GM19035 (cell line): ENCODE results near the gene SMPDL3B.

Experiments
- ATAC-seq: cut with Tn5 transposase; IDR thresholded peaks from one replicate; pipeline ENCODE4 v1.9.1; 2021; ENCODE audit not compliant: unreplicated experiment

The SMPDL3B gene, protein sequence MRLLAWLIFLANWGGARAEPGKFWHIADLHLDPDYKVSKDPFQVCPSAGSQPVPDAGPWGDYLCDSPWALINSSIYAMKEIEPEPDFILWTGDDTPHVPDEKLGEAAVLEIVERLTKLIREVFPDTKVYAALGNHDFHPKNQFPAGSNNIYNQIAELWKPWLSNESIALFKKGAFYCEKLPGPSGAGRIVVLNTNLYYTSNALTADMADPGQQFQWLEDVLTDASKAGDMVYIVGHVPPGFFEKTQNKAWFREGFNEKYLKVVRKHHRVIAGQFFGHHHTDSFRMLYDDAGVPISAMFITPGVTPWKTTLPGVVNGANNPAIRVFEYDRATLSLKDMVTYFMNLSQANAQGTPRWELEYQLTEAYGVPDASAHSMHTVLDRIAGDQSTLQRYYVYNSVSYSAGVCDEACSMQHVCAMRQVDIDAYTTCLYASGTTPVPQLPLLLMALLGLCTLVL

DNA sequence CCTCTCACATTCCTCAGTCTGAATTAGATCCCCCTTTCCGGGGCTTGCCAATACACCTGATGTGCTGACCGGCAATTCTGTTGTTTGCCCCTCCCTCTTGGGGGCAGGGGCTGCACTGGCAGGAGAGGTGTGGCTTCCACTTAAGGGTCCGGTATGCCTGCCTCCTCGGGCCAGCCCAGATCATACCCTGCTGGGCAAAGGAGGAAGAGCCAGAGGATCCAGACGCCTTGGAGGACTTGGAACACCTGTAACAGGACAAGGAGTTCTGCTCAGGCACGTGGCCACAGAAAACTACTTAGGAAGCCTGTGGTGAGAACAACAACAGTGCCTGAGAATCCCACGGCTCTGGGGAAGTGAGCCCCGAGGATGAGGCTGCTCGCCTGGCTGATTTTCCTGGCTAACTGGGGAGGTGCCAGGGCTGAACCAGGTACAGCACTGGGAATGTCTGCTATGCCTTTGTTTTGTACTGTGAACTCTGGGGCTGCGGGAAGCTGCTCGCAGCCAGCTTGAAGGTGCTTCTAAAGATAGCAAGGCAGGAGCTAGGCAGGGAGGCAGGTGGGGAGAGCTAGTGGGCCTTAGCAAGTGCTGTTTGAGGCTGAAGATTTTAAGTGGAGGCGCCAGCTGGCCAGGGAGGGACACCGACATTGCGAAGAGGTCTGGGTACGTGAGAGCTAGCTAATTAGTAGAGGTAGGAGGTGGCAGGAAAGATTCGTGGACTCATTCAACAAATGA, at the start of gene SMPDL3B:
TSS of gene SMPDL3B (plus strand) at position 183 of the 732 bp plus-strand sequence. CDS start at position 367, 184 bp downstream.
- no peak for ATAC-seq

DNA sequence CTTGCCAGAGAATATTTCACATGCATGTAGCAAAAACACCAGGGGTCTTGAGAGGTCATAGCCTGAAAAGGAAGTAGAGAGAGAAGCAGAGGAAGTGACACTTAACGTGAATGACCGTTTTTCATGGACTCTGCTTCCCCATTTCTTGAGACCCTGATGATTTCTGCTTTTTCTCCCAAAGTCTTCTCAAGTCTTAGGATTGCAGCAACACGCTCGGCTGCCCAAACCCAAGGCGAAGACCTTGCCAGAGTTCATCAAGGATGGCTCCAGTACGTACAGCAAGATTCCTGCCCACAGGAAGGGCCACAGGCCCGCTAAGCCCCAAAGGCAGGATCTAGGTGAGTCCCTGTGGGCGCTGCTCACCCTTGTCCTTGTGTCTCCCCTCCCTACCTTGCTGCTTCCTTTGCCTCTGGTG, 49.7 kb upstream of the SMPDL3B start:
- ATAC-seq, result no peak

DNA sequence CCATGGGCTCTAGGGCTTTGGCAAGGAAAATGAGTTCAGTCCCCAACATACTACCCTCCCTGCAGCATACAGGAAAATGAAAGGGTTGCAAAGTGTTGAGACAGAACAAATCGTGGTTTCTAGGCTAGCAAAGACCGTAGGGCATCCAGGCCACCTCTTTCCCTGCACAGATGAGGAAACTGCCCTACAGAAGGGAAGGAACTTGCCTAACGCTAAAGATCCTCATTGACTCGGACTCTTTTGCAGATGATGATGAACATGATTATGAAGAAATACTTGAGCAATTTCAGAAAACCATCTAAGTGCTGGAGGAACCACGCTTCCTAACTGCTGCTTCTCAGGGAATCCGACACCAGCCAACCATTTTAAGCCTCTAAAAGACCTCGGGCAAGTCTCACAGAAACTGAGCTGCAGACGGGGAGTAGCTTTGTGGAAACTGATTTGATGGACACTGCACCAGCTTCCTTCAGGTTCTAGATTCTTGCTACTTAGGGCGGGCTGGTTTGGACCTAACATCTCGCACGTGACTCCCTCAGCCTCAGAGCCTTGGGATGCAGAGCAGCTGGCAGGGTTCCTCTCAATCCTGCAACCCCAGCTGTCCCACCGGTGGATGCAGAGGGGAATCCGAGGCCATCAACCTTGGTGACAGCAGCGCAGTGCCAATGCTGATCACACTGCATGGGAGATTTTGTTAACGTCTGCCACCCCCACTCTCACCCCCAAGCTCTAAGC, 49.0 kb upstream of the SMPDL3B start:
- no peak for ATAC-seq

GRCh38 chr1:27886353-27886679, 48.5 kb upstream of the SMPDL3B start:
- ATAC-seq, result no peak

- ATAC-seq, result no peak
Observed at GRCh38 chr1:27886744-27887143, 48.1 kb upstream of the SMPDL3B start.

GRCh38 chr1:27887215-27888021, 47.4 kb upstream of the SMPDL3B start:
- ATAC-seq, result no peak

DNA sequence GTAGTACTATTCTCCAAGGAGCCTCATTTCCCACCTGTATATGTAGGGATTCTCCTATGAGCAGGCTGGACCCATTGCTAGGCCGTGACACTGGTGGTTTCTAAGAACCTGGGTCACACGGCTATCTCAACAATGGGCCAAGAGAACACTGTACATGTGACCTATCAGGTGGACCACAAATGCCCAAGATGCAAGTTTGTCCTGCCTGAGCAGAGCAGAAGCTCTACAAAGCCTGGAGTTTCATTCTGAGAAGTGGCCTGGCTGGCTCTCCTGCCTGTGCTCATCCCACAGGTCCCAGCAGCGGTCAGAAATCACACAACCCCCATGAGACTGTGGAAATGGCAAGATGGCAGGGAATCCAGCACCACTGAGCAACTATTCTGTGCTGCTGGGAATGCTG, 45.3 kb upstream of the SMPDL3B start:
- no peak for ATAC-seq

DNA sequence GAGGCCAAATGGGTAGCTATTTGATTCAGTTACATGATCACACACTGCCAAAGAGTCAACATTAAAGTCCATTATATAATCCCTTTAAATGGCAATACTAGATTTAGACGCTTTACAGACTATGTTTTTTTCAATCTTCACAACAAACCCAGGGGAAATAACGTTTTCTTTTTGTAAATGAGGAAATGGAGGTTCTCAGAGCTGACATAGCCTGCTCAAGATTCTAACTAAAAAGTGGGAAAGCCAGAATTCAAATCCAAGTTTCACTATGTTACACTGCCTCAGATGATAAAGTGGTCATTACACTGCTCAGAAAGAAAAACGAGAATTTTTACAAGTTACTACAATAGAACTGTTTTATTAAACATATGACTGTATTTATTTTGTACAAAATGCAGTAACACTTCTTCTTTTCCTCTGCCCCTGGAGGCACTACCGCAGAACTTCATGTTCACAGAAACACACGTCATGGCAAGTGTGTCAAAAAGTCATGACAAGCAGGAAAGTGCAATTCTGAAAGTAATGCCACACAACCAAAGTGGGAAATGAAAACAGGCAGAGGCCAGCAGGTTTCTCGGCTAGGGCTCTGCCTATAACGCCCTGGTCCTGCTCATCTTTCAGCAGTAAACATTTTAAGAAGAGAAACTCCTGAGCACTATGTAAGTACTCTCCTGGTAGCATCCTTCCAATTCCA, 43.5 kb upstream of the SMPDL3B start:
- no peak for ATAC-seq

- no peak for ATAC-seq
Observed at GRCh38 chr1:27894521-27894920, 40.3 kb upstream of the SMPDL3B start.

GRCh38 chr1:27906759-27907158, 28.0 kb upstream of the SMPDL3B start:
- no peak for ATAC-seq

DNA sequence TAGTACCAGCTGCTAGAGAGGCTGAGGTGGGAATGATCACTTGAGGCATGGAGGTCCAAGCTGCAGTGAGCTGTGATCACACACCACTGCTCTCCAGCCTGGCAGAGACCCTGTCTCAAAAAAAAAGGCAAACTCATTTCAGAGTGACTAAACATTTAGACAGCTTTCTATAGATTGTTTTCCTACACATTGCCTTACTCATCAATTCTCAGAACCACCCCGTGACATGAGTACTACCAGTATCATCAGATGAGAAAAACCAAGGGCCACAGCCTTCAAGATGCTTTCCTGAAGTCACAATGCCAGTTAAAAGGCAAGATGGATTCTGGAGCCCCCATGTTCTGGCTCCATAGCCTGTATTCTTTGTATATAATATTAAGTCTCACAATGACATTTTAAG, 22.4 kb upstream of the SMPDL3B start:
- no peak for ATAC-seq

DNA sequence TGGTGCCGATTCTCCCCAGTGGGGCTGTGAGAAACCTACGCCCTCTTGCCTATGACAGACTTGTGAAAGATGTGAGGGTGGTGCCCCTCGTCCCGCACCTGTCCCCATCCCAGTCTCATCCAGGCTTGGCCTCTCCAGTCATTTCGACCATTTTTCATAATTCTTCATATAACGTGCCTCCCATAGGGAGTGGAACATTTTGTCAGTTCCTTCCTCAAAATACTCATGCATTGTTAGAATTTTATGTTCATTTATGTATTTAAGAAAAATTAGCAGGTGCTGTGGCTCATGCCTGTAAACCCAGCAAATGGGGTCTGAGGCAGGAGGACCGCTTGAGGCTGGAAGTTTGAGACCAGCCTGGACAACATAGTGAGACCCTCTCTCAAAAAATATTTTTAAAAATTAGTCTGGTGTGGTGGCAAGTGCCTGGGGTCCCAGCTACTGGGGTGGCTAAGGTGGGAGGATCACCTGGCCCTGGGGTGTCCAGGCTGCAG, 19.7 kb upstream of the SMPDL3B start:
- ATAC-seq, result no peak

DNA sequence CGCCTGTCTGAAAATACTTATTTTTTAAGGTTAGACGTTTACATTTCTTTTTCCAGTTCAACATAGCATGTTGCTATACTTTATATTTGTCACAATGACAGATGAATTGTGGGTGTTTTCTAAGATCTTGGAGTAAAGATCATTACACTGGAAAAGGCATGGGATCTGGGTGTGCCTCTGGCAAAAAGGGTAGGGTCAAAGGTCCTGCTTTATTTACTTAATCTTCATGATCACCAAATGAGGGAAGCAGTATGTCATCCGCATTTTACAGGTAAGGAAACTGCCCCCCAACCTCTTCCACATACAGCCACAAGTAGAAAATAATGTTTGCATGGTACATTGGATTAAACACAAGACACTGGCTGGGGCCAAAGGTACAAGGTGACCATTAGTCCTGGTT, 12.5 kb upstream of the SMPDL3B start:
- no peak for ATAC-seq

- no peak for ATAC-seq
Observed at GRCh38 chr1:27928216-27928954, 6.4 kb upstream of the SMPDL3B start.

DNA sequence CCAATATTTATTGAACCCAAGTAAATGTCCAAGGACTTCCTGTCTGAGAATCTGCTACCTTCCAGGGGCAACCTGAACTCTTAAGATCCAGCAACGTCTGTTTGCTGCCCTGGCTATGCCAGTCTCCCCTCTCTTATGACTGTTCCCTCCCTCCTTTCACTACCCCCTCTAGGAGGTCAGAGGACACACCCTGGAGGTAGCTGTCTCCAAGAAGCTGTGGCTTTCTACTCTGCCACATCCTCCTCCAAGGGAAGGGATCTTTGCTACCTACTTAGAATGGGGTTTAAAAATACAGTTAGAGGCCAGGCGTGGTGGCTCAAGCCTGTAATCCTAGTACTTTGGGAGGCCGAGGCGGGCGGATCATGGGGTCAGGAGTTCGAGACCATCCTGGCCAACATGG, 3.6 kb upstream of the SMPDL3B start:
- no peak for ATAC-seq

GRCh38 chr1:27931759-27932158, 3.0 kb upstream of the SMPDL3B start:
- no peak for ATAC-seq

DNA sequence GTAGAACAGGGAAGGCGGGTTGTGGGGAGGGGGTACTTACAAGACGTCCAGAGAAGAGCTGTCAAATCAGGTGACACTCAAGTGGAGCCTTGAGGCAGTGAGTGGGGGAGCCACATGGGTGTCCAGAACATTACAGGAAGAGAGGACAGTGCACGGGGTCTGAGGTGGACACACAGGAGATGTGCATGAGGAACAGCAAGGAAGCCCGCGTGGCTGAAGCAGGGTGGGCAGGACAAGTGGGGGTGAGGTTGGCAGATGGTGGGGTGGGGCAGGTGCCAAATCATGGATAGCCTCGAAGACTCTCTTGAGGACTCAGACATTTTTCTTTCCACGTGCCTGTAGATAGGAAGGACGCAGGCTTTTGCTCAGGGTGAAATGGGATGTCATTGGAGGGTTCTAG, 921 bp downstream of the SMPDL3B start:
- no peak for ATAC-seq

DNA sequence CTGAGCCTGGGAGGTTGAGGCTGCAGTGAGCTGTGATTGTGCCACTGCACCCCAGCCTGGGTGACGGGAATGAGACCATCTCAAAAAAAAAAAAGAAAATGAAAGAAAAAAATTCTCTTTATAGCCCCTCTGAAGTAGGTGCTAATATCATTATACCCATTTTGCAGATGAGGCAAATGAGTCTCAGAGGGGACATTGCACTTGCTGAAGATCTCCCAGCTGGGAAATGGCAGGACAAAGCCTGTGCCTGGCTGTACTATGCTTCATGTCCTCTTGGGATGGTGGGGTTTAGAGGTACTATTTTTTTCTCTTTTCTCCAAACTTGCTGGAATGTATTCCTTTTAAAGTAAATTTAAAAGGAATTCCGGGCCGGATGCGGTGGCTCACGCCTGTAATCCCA, 1.6 kb downstream of the SMPDL3B start:
- no peak for ATAC-seq

DNA sequence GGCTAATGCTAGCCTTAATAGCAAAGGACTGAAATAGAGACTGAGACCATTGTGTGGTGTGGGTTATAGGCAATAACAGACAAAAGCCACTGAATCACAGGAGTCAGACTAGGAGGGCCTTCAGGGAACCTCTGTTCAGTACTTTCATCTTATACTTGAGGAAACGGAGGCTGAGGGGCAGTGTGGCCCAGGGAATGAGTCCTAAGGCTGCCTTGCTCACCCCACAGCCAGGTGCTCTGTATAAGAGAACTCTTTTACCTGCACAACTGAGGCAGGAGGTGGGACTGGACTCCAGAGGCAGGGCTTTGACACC, 2.7 kb downstream of the SMPDL3B start:
- no peak for ATAC-seq

DNA sequence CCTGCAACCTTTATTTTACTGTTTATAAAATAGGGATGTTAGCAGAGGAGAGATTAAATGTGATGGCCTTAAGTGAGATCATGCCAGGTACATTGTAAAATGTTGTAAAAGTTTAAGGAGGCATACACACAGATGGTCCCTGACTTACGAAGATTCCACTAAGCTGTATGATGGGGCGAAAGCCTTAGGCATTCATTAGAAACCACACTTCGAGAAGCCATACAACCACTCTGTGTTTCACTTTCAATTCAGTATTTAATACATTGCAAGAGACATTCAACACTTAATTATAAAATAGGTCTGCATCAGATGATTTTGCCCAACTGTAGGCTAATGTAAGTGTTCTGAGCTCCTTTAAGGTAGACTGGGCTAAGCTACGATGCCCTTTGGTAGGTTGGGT, 3.7 kb downstream of the SMPDL3B start:
- no peak for ATAC-seq
